Tibial artery (tissue), 4 donors: ENCODE measurements around the gene WFIKKN1.

Source experiments
- DNase-seq, 2 donors: peaks; one replicate each; pipeline ENCODE4 v3.0.0-alpha.2; 2019
- H3K27ac ChIP-seq, 2 donors: fragments of 200-600 bp; sonication (generic) in 1 of 2; 1 replicate in 1 of 2; 2 replicates in 1 of 2; pipeline ENCODE4 v1.5.1; 2018 to 2019; ENCODE audit warnings: mild to moderate bottlenecking in 1 of 2
- H3K27me3 ChIP-seq, 2 donors: fragments of 200-600 bp; sonication (generic) in 1 of 2; one replicate each; pipeline versions ENCODE4 v1.5.1 to v1.6.0; 2016 to 2019
- H3K36me3 ChIP-seq, 3 donors: fragments of 200-600 bp; sonication (generic) in 2 of 3; one replicate each; pipeline ENCODE4 v1.5.1; 2016 to 2019; ENCODE audit warnings: mild to moderate bottlenecking in 2 of 3
- H3K4me1 ChIP-seq, 4 donors: fragments of 200-600 bp; sonication (generic) in 2 of 4; 1 replicate in 3 of 4; 2 replicates in 1 of 4; pipeline ENCODE4 v1.5.1; 2016 to 2019
- H3K4me3 ChIP-seq, 2 donors: fragments of 200-600 bp; sonication (generic) in 1 of 2; 1 replicate in 1 of 2; 2 replicates in 1 of 2; pipeline ENCODE4 v1.5.1; 2018 to 2019; ENCODE audit warnings: mild to moderate bottlenecking in 2 of 2
- H3K9me3 ChIP-seq, 3 donors: fragments of 200-600 bp; sonication (generic) in 1 of 3; one replicate each; pipeline ENCODE4 v1.5.1; 2016 to 2019
- intact Hi-C: fragments of 100-400 bp; cut with DNase I; formaldehyde crosslinking; loops from one replicate; pipeline ENCODE4 v1.15.0; 2023; ENCODE audit warnings: low total_unique reads
- TF ChIP-seq, protein P1 (sequence below), 2 experiments: fragments of 200-600 bp in 1 of 2; fragments of 450-650 bp in 1 of 2; IDR thresholded peaks; one replicate each; pipeline ENCODE4 v1.5.1; 2017 to 2019; ENCODE audit warnings: antibody characterized with exemption in 2 of 2, mild to moderate bottlenecking in 1 of 2, moderate library complexity in 1 of 2

WFIKKN1 gene

DNA sequence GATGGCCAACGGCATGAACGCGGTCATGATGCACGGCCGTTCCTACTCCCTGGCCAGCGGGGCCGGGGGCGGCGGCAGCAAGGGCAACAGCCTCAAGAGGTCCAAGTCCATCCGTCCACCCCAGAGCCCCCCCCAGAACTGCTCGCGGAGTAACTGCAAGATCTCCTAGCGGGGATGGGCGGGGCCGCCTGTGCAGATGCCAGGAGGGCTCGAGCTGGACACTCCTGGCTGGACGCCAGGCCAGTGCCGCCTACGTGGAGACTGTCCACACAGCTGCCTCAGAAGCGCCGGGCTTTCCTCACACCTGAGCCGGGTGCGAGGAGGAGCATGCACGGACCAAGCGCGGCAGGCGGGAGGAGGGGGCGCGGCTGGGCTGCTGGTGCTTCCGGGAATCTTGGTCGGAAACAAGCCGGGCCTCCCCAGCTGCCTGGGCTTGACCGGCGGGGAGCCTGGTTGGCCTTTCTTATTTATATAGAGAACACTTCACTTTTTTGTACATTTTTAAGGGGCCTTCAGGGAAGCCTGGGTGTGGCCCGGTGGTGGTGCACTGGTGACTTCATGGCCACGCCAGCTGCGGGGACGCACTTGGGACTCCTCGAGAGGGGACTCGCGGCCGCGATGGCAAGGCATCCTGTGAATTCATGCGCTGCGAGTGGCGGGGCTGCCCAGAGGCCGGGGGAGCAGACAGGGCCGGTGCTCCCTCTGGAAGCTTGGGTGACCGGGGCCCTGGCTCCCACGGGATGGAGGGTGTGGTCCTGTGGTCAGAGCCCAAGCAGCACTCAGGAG lies 3.1 kb upstream of the WFIKKN1 start:
- Histone ChIP-seq H3K36me3 (peaks cover 15 to 55% (median 35%) of the 10 kb centered on the region in 3 donors), H3K27ac (no peak overlapping the region), H3K4me1 (peaks cover 0 to 21% (median 11%) of the 10 kb centered on the region in 4 donors), H3K9me3 (no peaks in the 10 kb centered on the region), H3K4me3 (no peak overlapping the region), H3K27me3 (peaks cover 0 to 7% of the 10 kb centered on the region in 2 donors)
- intact Hi-C loops: no loop called here
- DNase-seq: no peak
- TF ChIP-seq, protein P1, sequence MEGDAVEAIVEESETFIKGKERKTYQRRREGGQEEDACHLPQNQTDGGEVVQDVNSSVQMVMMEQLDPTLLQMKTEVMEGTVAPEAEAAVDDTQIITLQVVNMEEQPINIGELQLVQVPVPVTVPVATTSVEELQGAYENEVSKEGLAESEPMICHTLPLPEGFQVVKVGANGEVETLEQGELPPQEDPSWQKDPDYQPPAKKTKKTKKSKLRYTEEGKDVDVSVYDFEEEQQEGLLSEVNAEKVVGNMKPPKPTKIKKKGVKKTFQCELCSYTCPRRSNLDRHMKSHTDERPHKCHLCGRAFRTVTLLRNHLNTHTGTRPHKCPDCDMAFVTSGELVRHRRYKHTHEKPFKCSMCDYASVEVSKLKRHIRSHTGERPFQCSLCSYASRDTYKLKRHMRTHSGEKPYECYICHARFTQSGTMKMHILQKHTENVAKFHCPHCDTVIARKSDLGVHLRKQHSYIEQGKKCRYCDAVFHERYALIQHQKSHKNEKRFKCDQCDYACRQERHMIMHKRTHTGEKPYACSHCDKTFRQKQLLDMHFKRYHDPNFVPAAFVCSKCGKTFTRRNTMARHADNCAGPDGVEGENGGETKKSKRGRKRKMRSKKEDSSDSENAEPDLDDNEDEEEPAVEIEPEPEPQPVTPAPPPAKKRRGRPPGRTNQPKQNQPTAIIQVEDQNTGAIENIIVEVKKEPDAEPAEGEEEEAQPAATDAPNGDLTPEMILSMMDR (IDR thresholded peaks at IDR 0.05): no peak

DNA sequence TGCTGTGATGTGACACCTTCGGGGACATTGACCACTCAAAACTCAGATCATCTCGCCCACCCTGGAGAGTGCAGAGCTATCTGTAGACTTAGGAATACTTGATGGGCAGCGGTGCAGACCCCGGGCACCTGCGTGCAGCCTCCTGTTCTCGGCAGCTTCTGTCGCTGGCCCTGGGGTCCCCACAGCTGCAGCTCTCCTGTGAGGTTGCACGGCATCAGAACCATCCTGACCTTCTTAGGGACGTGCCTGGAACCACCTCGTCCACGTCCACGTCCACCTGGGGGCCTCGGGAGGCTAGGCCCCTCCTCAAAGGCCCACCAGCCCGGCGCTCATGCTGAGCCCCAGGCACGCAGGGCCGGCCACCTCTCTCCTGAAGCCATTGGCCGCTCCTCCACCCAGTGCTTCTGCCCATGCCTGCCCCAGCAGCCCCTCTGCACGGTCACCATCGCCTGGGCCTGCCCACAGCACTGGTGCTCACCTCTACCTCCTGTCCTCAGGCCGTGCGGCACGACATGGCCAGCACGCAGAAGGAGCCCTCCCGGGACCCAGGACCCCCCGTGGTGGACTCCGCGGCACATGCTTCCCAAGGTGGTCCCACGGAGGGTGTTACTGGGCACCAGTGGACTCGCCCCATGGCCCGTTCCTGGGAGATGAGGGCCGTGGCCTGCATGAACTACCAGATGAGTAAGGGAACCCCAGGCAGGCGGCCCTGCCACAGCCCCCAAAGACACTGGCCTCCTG lies 2.3 kb upstream of the WFIKKN1 start:
- Histone ChIP-seq H3K27me3 (peaks cover 0 to 7% of the 10 kb centered on the region in 2 donors), H3K36me3 (peaks cover 15 to 63% (median 43%) of the 10 kb centered on the region in 3 donors), H3K4me1 (peaks cover 0 to 21% (median 11%) of the 10 kb centered on the region in 4 donors), H3K27ac (no peak overlapping the region), H3K4me3 (no peak overlapping the region), H3K9me3 (no peaks in the 10 kb centered on the region)
- no peak for DNase-seq
- intact Hi-C loops: no loop called here
- TF ChIP-seq, protein P1 (IDR thresholded peaks at IDR 0.05): no peak

DNA sequence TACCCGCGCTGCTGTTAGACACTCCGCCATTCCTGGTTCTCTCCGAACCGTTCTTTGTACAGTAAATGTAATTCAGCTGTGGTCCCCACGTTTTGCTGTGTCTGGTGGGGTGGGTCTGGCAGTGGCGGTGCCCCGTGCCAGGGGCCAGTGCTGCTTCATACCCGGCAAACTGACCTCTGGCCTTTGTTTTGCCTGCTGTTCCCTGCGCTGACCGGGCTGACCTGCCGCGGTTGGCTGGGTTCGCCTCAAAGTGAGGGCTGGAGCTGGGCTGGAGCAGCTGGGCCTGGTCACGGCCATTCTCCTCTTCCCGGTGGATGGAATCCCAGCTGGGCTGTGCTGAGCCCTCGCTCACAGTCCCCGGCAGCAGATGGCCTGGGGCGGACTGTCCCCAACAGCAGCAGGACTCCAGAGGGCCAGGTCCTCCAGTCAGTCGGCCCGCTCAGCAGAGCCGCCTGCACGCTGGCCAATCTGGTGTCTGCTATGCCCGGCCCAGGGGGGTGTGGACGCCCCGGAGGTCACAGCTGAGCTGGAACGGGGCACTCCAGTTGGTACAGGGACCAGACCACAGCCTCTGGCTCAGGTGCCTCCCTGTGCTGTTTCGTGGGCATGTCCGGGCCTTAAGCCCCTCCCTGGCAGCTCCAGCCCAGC lies 1.5 kb upstream of the WFIKKN1 start:
- no peaks in the 10 kb centered on the region for H3K9me3 ChIP-seq
- H3K27me3 ChIP-seq: peaks cover 0 to 7% of the 10 kb centered on the region in 2 donors
- TF ChIP-seq, protein P1 (IDR thresholded peaks at IDR 0.05): no peak
- intact Hi-C loops: no loop called here
- H3K4me1 ChIP-seq: peaks cover 0 to 21% (median 11%) of the 10 kb centered on the region in 4 donors
- peaks cover 15 to 71% (median 51%) of the 10 kb centered on the region in 3 donors for H3K36me3 ChIP-seq
- H3K27ac ChIP-seq: no peak overlapping the region
- no peak for DNase-seq
- H3K4me3 ChIP-seq: no peak overlapping the region

DNA sequence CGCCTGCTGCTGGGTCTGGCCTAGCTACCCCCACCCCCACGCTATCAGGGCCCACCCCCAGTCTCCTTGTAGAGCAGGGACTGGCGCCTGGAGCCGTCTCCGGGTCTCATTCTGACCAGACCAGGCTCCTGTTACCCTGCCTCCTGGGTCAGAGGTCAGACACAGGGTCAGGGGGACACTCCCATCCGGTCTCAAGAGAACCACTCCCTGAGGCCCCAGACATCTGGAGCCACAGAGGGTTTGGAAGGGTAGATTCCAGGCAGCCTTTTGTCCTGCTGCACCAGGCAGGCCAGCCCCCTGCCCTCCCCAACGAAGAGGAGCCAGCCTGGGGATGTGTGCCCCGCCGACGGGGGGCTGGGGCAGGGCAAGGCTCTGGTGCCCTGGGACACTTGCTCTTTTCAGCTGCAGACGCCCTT lies 944 bp upstream of the WFIKKN1 start:
- no peak overlapping the region for H3K4me3 ChIP-seq
- no peak overlapping the region for H3K27ac ChIP-seq
- TF ChIP-seq, protein P1 (IDR thresholded peaks at IDR 0.05): no peak
- no peak for DNase-seq
- intact Hi-C loops: loop anchor here (10.0 kb wide), 1 partner anchor 45 kb away; no protein-coding TSS in a partner anchor
- H3K27me3 ChIP-seq: peaks cover 0 to 7% of the 10 kb centered on the region in 2 donors
- peaks cover 15 to 74% (median 53%) of the 10 kb centered on the region in 3 donors for H3K36me3 ChIP-seq
- H3K4me1 ChIP-seq: peaks cover 0 to 24% (median 15%) of the 10 kb centered on the region in 4 donors
- H3K9me3 ChIP-seq: no peaks in the 10 kb centered on the region

DNA sequence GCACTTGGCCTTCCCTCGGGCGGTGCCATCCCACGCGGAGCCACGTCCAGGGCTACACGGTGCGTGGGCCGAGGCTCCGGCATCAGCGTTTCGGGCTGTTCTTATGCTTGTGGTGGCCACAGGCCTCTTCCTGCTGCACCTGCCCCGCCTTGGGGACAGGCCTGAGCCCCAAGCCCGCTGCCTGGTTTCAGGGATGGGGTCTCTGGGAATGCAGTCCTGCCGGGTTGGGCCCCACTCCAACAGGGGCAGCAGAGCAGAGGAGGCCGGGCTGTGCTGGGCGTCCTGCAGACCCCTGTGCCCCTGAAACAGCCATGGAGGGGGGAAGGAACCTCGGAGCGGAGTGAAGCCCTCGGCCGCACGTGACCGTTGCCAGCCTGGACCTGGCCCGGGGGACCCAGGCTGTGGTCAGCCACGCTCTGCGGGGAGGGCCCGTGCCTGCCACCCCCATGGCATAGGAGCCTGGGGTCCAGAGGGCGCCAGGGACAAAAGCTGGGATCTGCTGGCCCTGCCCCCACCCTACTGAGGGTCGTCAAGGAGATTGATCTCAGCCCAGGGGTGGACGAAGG lies 453 bp upstream of the WFIKKN1 start:
- intact Hi-C loops: loop anchor here (10.0 kb wide), 1 partner anchor 46 kb away; no protein-coding TSS in a partner anchor
- H3K4me3 ChIP-seq: no peak overlapping the region
- peaks cover 0 to 7% of the 10 kb centered on the region in 2 donors for H3K27me3 ChIP-seq
- DNase-seq: no peak
- no peaks in the 10 kb centered on the region for H3K9me3 ChIP-seq
- H3K27ac ChIP-seq: no peak overlapping the region
- H3K36me3 ChIP-seq: peaks cover 15 to 72% (median 51%) of the 10 kb centered on the region in 3 donors
- H3K4me1 ChIP-seq: peaks cover 0 to 29% (median 20%) of the 10 kb centered on the region in 4 donors
- TF ChIP-seq, protein P1 (IDR thresholded peaks at IDR 0.05): no peak
